Stimulated activated CD8-positive, alpha-beta memory T cell treated with anti-CD3 and anti-CD28 coated beads, Interleukin-4, amount 100 ng/mL, for 48 hours (primary cell): Measurements from ENCODE around the gene STT3B.

Experiments used
- DNase-seq: peaks from one replicate; pipeline ENCODE4 v3.0.0-alpha.2; 2020

The STT3B gene

GRCh38 chr3:31659246-31659645 is 126.5 kb downstream of the STT3B start:
- DNase-seq: no peak

- no peak for DNase-seq
Observed at GRCh38 chr3:31661286-31661685, 128.6 kb downstream of the STT3B start.

- no peak for DNase-seq
Observed at GRCh38 chr3:31661993-31662670, 129.4 kb downstream of the STT3B start.

GRCh38 chr3:31664031-31664430 is 131.3 kb downstream of the STT3B start:
- no peak for DNase-seq

- no peak for DNase-seq
Observed at GRCh38 chr3:31667582-31667981, 134.9 kb downstream of the STT3B start.

- no peak for DNase-seq
Observed at GRCh38 chr3:31668242-31668641, 135.5 kb downstream of the STT3B start.

GRCh38 chr3:31670136-31670535 is 137.4 kb downstream of the STT3B start:
- DNase-seq: no peak

GRCh38 chr3:31670722-31671121 is 138.0 kb downstream of the STT3B start:
- no peak for DNase-seq

GRCh38 chr3:31671451-31671850 is 138.7 kb downstream of the STT3B start:
- no peak for DNase-seq

- DNase-seq: no peak
Observed at GRCh38 chr3:31671976-31672375, 139.3 kb downstream of the STT3B start.

- DNase-seq: no peak
Observed at GRCh38 chr3:31673950-31674349, 141.2 kb downstream of the STT3B start.

GRCh38 chr3:31676556-31676955 is 143.8 kb downstream of the STT3B start:
- DNase-seq: no peak

GRCh38 chr3:31680072-31680870 is 147.5 kb downstream of the STT3B start:
- DNase-seq: no peak
